HUES48 (cell line): ENCODE data around the gene RPL5.

Experiments
- H3K27ac ChIP-seq: one replicate; pipeline ENCODE4 v1.7.0; 2013; ENCODE audit warnings: low read depth, low read length, inconsistent platforms
- H3K27me3 ChIP-seq: 2 replicates; pipeline ENCODE4 v1.6.1; 2013; ENCODE audit warnings: mild to moderate bottlenecking, low read length; ENCODE audit not compliant: control insufficient read depth, insufficient read depth
- H3K36me3 ChIP-seq: 2 replicates; pipeline ENCODE4 v1.6.1; 2013; ENCODE audit warnings: low read length; ENCODE audit not compliant: control insufficient read depth, insufficient read depth
- H3K4me1 ChIP-seq: 2 replicates; pipeline ENCODE4 v1.6.1; 2013; ENCODE audit warnings: mild to moderate bottlenecking, low read length; ENCODE audit not compliant: control insufficient read depth, insufficient read depth
- H3K4me3 ChIP-seq: 2 replicates; pipeline ENCODE4 v1.5.1; 2013; ENCODE audit warnings: mild to moderate bottlenecking, low read depth, low read length
- H3K9ac ChIP-seq: 2 replicates; pipeline ENCODE4 v1.6.1; 2013; ENCODE audit warnings: mild to moderate bottlenecking, low read depth, low read length, moderate library complexity
- H3K9me3 ChIP-seq: 2 replicates; pipeline ENCODE4 v1.6.1; 2013; ENCODE audit warnings: low read length; ENCODE audit not compliant: control insufficient read depth, insufficient read depth

Gene RPL5

DNA sequence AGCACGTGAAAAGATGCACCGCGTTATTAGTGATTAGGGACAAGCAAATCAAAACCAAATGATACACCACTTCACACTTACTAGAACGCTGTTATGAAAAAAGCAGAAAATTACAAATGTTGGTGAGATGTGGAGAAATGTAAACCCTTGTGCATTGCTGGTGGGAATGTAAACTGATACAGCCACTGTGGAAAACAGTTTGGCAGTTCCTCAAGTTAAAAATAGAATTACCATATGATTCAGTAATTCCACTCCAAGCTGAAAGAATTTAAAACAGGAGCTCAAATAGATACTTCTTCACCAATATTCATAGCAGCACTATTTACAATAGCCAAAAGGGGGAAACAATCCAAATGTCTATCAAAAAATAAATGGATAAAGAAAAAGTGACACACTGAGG, 36.7 kb upstream of the RPL5 start:
- Histone ChIP-seq H3K27me3 (no peaks in the 10 kb centered on the region), H3K9ac (no peak overlapping the region), H3K4me3 (no peak overlapping the region), H3K4me1 (peaks cover 20% of the 10 kb centered on the region), H3K36me3 (no peaks in the 10 kb centered on the region), H3K9me3 (no peaks in the 10 kb centered on the region), H3K27ac (no peak overlapping the region)

DNA sequence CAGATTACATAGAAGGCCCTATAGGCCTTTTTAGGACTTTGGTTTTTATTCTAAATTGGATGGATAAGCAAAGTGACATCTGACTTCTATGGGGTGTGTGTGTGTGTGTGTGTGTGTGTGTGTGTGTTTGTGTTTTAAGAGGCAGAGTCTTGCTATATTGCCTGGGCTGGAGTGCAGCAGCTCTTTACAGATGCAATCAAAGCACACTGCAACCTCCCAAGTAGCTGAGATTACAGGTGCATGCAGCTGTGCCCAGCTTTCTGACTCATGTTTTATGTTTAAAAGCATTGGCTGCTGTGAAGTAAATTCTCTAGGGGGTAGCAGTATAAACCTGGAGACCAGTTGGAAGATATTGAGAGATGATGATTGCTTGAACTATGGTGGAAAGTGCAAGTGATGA, 34.5 kb upstream of the RPL5 start:
- Histone ChIP-seq H3K9me3 (no peaks in the 10 kb centered on the region), H3K27ac (no peak overlapping the region), H3K4me3 (no peak overlapping the region), H3K4me1 (peaks cover 10% of the 10 kb centered on the region), H3K27me3 (no peaks in the 10 kb centered on the region), H3K9ac (no peak overlapping the region), H3K36me3 (no peaks in the 10 kb centered on the region)

DNA sequence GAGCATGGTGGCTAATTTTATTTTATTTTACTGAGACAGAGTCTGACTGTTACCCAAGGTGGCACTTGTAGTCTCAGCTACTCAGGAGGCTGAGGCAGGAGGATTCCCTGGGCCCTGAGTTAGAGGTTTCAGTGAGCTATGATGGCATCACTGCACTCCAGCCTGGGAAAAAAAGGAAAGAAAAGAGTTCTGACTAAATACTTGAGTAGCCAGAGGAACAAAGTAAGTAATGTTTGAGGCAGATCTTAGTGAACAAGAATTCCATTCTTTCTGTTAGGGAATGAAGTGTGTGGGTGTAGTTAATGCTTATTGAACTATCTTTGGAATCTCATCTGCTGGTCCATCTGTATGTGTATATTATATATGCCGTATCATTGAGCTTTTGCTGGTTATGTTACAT, 33.9 kb upstream of the RPL5 start:
- H3K27me3 ChIP-seq = no peaks in the 10 kb centered on the region
- no peak overlapping the region for H3K27ac ChIP-seq
- H3K9ac ChIP-seq = no peak overlapping the region
- no peaks in the 10 kb centered on the region for H3K36me3 ChIP-seq
- H3K4me3 ChIP-seq = no peak overlapping the region
- peaks cover 3% of the 10 kb centered on the region for H3K4me1 ChIP-seq
- H3K9me3 ChIP-seq = no peaks in the 10 kb centered on the region

DNA sequence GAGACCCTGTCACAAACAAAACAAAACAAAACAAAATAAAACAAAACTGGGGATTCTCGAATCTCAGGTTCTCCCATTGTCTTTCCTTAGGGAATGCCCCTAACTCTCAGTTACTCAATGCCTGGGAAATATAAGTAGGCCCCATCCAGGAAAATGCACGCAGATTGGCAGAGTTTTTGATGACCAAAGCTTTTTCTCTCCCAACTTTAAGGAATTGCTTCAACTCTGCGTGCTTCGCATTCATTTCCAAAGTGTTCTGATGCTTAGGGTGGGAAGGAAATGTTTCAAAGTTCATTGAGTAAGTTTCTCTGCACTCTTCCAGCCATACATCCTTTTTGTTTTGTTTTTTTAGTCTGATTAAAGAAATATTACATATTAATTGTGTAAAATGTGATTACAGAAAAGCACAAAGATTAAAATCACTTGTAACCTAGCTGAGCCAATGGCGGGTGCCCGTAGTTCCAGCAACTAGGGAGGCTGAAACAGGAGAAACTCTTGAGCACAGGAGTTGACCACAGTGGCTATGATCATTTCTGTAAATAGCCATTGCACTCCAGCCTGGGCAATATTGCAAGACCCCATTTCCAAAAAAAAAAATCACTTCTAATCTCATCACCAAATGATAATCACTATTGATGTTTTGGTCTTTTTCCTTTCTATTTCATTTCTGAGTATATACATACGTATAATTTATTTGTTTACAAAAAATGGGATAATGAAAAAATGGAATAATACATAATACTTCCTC, 28.5 kb upstream of the RPL5 start:
- Histone ChIP-seq H3K27me3 (no peaks in the 10 kb centered on the region), H3K4me1 (no peaks in the 10 kb centered on the region), H3K4me3 (no peak overlapping the region), H3K9me3 (no peaks in the 10 kb centered on the region), H3K27ac (no peak overlapping the region), H3K9ac (no peak overlapping the region), H3K36me3 (no peaks in the 10 kb centered on the region)

DNA sequence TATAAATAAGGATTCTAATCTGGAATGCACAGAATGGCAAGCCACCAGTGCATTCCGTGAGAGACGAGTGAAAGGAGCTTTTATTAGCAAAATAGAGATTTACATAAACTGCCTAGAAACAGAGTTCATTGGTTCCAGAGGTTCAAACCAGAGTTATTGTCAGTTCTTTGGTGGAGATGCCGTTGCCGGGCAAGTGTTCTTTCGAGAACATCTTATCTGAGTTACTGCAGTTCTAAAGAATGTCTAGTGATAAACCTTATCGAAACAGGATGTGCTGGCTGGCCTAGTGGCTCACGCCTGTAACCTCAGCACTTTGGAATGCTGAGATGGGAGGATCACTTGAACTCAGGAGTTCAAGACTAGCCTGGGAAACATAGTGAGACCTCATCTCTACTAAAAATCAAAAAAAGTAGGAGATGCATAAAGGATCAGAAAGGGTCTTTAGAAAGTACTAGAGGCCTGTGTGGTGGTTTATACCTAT, 27.1 kb upstream of the RPL5 start:
- Histone ChIP-seq H3K9ac (no peak overlapping the region), H3K4me3 (no peak overlapping the region), H3K36me3 (no peaks in the 10 kb centered on the region), H3K27ac (no peak overlapping the region), H3K4me1 (no peaks in the 10 kb centered on the region), H3K27me3 (no peaks in the 10 kb centered on the region), H3K9me3 (no peaks in the 10 kb centered on the region)

DNA sequence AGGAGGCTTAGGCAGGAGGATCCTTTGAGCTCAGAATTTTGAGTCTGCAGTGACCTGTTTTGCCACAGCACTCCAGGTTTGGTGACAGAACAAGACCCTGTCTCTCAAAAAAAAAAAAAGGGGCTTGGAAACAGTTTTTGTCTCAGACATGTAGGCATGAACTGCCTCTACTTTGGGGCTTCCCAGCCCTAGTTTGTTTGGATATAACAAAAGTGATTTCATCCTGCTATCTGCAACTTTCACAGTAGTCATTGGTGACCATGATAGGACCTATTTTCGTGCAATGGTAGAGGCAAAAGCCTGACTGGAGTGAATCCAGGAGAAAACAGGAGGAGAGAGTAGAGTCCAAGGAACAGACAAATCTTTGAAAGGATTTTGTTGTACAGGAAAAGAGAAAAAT, 26.6 kb upstream of the RPL5 start:
- Histone ChIP-seq H3K36me3 (no peaks in the 10 kb centered on the region), H3K4me1 (no peaks in the 10 kb centered on the region), H3K4me3 (no peak overlapping the region), H3K27ac (no peak overlapping the region), H3K9me3 (no peaks in the 10 kb centered on the region), H3K9ac (no peak overlapping the region), H3K27me3 (no peaks in the 10 kb centered on the region)

DNA sequence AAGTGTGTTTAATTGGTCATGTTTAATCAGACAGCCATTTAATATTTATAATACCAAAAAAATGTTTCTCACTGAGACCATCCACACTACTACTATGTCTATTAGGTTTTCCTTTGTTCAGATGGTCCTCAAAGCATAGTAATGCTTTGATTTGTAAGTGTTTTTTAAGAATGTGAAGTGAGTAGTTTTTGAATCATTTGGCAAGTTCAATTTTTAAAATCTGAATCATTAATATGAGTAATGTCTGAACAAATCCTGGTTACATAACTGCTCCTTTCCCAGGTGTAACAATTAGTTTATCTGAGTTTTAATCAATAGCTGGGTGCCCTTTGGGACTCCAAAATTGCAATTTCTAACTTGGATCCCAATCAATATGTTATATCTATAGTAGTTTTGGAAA, 23.5 kb upstream of the RPL5 start:
- H3K27ac ChIP-seq = no peak overlapping the region
- H3K36me3 ChIP-seq = no peaks in the 10 kb centered on the region
- H3K4me3 ChIP-seq = no peak overlapping the region
- no peaks in the 10 kb centered on the region for H3K4me1 ChIP-seq
- H3K9ac ChIP-seq = no peak overlapping the region
- H3K9me3 ChIP-seq = no peaks in the 10 kb centered on the region
- no peaks in the 10 kb centered on the region for H3K27me3 ChIP-seq

DNA sequence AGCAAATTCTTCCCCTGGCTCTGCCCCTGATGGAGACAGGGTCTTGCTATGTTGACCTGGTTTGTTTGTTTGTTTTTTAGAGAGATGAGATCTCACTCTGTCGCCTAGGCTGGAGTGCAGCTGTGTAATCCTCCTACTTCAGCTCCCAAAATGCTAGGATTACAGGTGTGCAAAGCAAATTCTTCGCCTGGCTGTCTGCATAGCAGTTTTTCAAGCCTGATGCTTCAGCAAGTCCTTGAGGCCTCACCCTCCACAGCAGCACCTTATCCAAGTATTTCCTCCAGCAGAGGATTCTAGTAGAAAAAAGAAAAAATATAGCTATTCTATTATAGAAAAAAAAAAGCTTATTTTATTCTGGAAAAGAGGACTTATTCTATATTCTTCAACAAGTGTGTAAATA, 15.1 kb upstream of the RPL5 start:
- H3K9me3 ChIP-seq = no peaks in the 10 kb centered on the region
- no peaks in the 10 kb centered on the region for H3K4me1 ChIP-seq
- H3K4me3 ChIP-seq = no peak overlapping the region
- H3K27me3 ChIP-seq = no peaks in the 10 kb centered on the region
- H3K27ac ChIP-seq = no peak overlapping the region
- no peak overlapping the region for H3K9ac ChIP-seq
- H3K36me3 ChIP-seq = no peaks in the 10 kb centered on the region

DNA sequence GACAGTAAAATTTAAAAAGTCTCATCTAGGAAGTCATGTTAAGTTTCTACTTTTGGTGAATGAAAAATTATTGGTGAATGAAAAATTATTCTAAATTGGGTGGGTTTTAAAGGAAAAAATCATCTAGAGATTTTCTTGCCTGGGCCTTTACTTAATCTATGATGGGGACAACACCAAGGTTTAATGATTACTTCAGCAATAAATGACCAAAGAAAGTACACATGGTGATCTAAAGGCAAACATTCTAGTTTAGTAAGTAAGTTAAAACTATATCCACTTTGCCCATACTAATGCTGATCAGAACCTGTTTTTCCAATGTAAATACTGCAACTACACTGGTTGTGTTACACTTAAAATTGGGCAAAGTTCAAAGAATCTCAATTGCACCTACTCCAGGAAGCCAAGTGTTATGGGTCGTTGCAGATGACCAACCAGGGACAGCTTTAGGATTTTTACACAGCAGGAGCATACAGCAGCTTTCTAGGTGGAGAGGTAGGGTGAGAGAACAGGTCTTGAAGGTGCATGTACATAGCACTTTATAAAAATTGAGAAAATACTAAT, 14.6 kb upstream of the RPL5 start:
- no peak overlapping the region for H3K9ac ChIP-seq
- H3K9me3 ChIP-seq = no peaks in the 10 kb centered on the region
- no peak overlapping the region for H3K4me3 ChIP-seq
- H3K27ac ChIP-seq = no peak overlapping the region
- no peaks in the 10 kb centered on the region for H3K4me1 ChIP-seq
- H3K36me3 ChIP-seq = no peaks in the 10 kb centered on the region
- no peaks in the 10 kb centered on the region for H3K27me3 ChIP-seq

DNA sequence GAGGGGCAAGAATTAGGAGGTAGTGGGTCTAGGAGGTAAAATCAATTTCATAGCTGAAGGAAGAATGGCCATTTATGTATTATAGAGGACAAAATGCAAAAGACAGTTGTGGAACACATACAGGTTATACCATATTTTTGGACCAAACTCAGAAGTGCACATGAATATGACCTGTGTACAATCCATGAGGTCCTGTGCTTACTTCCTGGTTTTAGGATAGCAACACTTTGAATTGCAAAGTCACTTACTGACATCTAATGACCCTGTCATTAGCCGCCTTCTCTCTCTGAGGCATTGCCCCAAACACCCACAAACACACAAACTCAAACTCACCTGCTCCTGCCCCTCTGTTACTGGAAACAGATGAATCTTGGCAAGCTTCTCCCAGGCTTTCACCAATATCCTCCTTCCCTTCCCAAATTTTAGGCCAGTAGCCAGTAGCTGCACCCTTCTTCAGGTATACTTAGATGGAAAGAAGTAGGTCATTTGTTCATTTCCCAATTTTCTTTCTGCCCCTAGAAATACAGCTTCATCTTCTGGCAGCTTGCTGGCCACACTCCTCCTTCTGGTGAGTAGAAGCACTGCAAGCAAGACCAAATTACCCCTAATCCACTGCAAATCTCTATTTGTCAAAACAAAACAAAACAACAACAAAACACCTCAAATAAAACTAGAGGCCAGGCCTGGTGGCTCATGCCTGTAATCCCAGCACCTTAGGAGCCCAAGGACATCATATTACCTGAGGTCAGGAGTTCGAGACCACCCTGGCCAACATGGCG, 13.7 kb upstream of the RPL5 start:
- Histone ChIP-seq H3K4me3 (no peak overlapping the region), H3K9me3 (no peaks in the 10 kb centered on the region), H3K4me1 (no peaks in the 10 kb centered on the region), H3K9ac (no peak overlapping the region), H3K36me3 (no peaks in the 10 kb centered on the region), H3K27me3 (no peaks in the 10 kb centered on the region), H3K27ac (no peak overlapping the region)

DNA sequence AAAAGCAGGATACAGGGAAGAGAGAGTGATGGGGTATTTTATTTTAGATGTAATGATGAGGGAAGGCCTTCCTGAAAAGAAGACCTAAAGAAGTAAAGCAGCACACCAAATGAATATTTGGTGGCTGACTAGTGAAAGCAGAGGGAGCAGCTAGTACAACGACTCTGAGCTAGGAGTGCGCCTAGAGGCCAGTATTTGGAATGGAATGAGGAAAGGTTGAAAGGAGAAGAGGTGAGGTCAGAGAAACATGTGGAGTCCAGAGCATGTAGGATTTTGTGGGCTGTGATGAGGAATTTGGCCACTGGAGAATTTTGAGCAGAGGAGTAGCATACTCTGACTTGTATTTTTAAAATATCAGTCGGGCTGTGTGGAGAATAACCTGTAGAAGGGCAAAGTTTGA, 11.8 kb upstream of the RPL5 start:
- no peaks in the 10 kb centered on the region for H3K4me1 ChIP-seq
- H3K4me3 ChIP-seq = no peak overlapping the region
- H3K36me3 ChIP-seq = no peaks in the 10 kb centered on the region
- H3K9me3 ChIP-seq = no peaks in the 10 kb centered on the region
- H3K27me3 ChIP-seq = no peaks in the 10 kb centered on the region
- no peak overlapping the region for H3K27ac ChIP-seq
- H3K9ac ChIP-seq = no peak overlapping the region
